ENCODE results near the gene ZNF436.

The ZNF436 gene

GRCh38 chr1:23399229-23399628 is 29.6 kb upstream of the ZNF436 start:
- no peak for DNase-seq (ENCODE audit: low read depth)
- H3K4me3 ChIP-seq (ENCODE audit: low read length) = no peak overlapping the region
- TF ChIP-seq CTCF (conservative IDR thresholded peaks at IDR 0.05; ENCODE audit: low read length) = no peak

- TF ChIP-seq CTCF (conservative IDR thresholded peaks at IDR 0.05; ENCODE audit: low read length) = no peak
- no peak overlapping the region for H3K4me3 ChIP-seq (ENCODE audit: low read length)
- DNase-seq (ENCODE audit: low read depth) = no peak
Measured at GRCh38 chr1:23397908-23398307, 28.3 kb upstream of the ZNF436 start.

- DNase-seq (ENCODE audit: low read depth) = no peak
- H3K4me3 ChIP-seq (ENCODE audit: low read length) = no peak overlapping the region
- no peak for TF ChIP-seq CTCF (conservative IDR thresholded peaks at IDR 0.05; ENCODE audit: low read length)
Measured at GRCh38 chr1:23396380-23396779, 26.7 kb upstream of the ZNF436 start.

- no peak for TF ChIP-seq CTCF (conservative IDR thresholded peaks at IDR 0.05; ENCODE audit: low read length)
- H3K4me3 ChIP-seq (ENCODE audit: low read length) = no peak overlapping the region
- no peak for DNase-seq (ENCODE audit: low read depth)
Measured at GRCh38 chr1:23395849-23396248, 26.2 kb upstream of the ZNF436 start.

GRCh38 chr1:23395154-23395724 is 25.6 kb upstream of the ZNF436 start:
- peak overlapping the region; percentile 24; the same call in 1 of the 2 replicates for H3K4me3 ChIP-seq (ENCODE audit: low read length)
- DNase-seq (ENCODE audit: low read depth) = no peak
- TF ChIP-seq CTCF (conservative IDR thresholded peaks at IDR 0.05; ENCODE audit: low read length) = no peak

- DNase-seq (ENCODE audit: low read depth) = peak; percentile 96
- TF ChIP-seq CTCF (conservative IDR thresholded peaks at IDR 0.05; ENCODE audit: low read length) = peak; percentile 38
- H3K4me3 ChIP-seq (ENCODE audit: low read length) = peak overlapping the region; percentile 24
Measured at GRCh38 chr1:23394684-23395083, 25.0 kb upstream of the ZNF436 start.

- TF ChIP-seq CTCF (conservative IDR thresholded peaks at IDR 0.05; ENCODE audit: low read length) = no peak
- DNase-seq (ENCODE audit: low read depth) = peak; percentile 77
- H3K4me3 ChIP-seq (ENCODE audit: low read length) = no peak overlapping the region
Measured at GRCh38 chr1:23394181-23394580, 24.5 kb upstream of the ZNF436 start.

Measured in AG10803 (cell line).